ENCODE results near the gene RNF207. TPM values are rescaled to one million over a fixed set of nuclear protein-coding genes. Genes with fewer than 3 reads are reported as not detected.

The RNF207 gene
- total and polyA plus RNA-seq, 2 of the 4 experiments (the other 2 are of a cell fraction), result 2.7 to 17.2 TPM

DNA sequence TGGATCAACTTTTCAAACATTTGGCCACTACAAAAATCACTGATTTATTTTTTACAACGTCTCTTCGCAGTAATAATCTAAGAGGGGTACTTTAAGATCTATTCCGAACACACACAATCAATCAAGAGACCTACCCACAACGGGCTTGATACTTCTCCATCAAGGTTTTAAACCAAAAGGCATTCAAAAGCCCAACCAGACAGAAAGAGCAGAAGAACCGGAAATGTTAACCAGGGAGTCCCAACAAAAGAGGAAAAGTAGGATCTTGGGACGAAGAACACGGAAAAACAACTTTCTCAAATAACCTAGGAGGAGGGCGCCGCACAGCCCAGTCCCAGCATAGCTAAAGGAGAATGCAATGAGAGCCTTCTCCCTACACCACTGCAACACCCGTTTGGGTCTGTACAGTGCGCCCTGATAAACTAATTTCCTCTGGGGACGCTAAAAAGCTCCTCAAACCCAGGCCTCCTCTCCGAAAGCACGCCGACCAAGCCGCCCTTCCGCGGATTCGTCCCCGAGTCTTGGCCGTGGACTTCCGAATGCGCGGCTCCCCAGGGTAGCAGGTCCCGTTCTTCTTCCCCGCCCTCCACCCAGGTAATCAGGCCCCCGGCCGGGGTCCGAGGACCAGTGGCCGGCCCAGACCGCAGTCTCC, 7.1 kb upstream of the RNF207 start:
- H3K18ac ChIP-seq (ENCODE audit: low read depth, low read length), result no peak overlapping the region
- no peaks in the 10 kb centered on the region for H3K9me3 ChIP-seq (ENCODE audit: control insufficient read depth, insufficient read depth, low read length)
- peak overlapping the region; percentile 46 for H4K5ac ChIP-seq (ENCODE audit: low read depth, low read length)
- peak overlapping the region; percentile 70 for H3K4me3 ChIP-seq (ENCODE audit: insufficient read depth, low read depth, low read length)
- TF ChIP-seq MXI1 (IDR thresholded peaks at IDR 0.05; ENCODE audit: borderline replicate concordance, low read depth, low read length) (no peak), MAFK (IDR thresholded peaks at IDR 0.05; ENCODE audit: low read depth, low read length) (no peak), FOS (IDR thresholded peaks at IDR 0.05; ENCODE audit: low read depth, low read length) (no peak), SMC3 (IDR thresholded peaks at IDR 0.05; ENCODE audit: low read depth, low read length) (no peak), MAZ (IDR thresholded peaks at IDR 0.05; ENCODE audit: borderline replicate concordance, low read depth, low read length) (no peak), BHLHE40 (IDR thresholded peaks at IDR 0.05; ENCODE audit: low read depth, low read length) (no peak), RAD21 (IDR thresholded peaks at IDR 0.05; ENCODE audit: low read length) (no peak), CEBPB (IDR thresholded peaks at IDR 0.05; ENCODE audit: low read depth, low read length) (no peak), POLR2A (IDR thresholded peaks at IDR 0.05; ENCODE audit: low read depth, low read length) (no peak), RCOR1 (IDR thresholded peaks at IDR 0.05; ENCODE audit: insufficient replicate concordance, low read length) (no peak), RFX5 (IDR thresholded peaks at IDR 0.05; ENCODE audit: low read depth, low read length) (no peak), CHD1 (IDR thresholded peaks at IDR 0.05; ENCODE audit: low read depth, low read length) (no peak)
- TF ChIP-seq, protein P1, sequence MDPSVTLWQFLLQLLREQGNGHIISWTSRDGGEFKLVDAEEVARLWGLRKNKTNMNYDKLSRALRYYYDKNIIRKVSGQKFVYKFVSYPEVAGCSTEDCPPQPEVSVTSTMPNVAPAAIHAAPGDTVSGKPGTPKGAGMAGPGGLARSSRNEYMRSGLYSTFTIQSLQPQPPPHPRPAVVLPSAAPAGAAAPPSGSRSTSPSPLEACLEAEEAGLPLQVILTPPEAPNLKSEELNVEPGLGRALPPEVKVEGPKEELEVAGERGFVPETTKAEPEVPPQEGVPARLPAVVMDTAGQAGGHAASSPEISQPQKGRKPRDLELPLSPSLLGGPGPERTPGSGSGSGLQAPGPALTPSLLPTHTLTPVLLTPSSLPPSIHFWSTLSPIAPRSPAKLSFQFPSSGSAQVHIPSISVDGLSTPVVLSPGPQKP (IDR thresholded peaks at IDR 0.05; ENCODE audit: borderline replicate concordance, low read depth, low read length), result no peak
- TF ChIP-seq, protein P2, sequence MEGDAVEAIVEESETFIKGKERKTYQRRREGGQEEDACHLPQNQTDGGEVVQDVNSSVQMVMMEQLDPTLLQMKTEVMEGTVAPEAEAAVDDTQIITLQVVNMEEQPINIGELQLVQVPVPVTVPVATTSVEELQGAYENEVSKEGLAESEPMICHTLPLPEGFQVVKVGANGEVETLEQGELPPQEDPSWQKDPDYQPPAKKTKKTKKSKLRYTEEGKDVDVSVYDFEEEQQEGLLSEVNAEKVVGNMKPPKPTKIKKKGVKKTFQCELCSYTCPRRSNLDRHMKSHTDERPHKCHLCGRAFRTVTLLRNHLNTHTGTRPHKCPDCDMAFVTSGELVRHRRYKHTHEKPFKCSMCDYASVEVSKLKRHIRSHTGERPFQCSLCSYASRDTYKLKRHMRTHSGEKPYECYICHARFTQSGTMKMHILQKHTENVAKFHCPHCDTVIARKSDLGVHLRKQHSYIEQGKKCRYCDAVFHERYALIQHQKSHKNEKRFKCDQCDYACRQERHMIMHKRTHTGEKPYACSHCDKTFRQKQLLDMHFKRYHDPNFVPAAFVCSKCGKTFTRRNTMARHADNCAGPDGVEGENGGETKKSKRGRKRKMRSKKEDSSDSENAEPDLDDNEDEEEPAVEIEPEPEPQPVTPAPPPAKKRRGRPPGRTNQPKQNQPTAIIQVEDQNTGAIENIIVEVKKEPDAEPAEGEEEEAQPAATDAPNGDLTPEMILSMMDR (conservative IDR thresholded peaks at IDR 0.05; ENCODE audit: low read depth, low read length), result no peak
- TF ChIP-seq, protein P3, sequence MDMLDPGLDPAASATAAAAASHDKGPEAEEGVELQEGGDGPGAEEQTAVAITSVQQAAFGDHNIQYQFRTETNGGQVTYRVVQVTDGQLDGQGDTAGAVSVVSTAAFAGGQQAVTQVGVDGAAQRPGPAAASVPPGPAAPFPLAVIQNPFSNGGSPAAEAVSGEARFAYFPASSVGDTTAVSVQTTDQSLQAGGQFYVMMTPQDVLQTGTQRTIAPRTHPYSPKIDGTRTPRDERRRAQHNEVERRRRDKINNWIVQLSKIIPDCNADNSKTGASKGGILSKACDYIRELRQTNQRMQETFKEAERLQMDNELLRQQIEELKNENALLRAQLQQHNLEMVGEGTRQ (IDR thresholded peaks at IDR 0.05; ENCODE audit: low read depth, low read length), result no peak
- H2BK15ac ChIP-seq (ENCODE audit: low read depth, low read length), result no peak overlapping the region
- no TSS peak for BruUV-seq (replicated peaks)
- H3K27ac ChIP-seq (ENCODE audit: insufficient read depth, low read length), result peak overlapping the region; percentile 75
- peak overlapping the region; percentile 69 for H2AK5ac ChIP-seq (ENCODE audit: low read depth, low read length)
- H3K4me1 ChIP-seq (ENCODE audit: control insufficient read depth, insufficient read depth, low read length), result peaks cover 4% of the 10 kb centered on the region; the same call in 1 of the 2 replicates
- H3K27me3 ChIP-seq (ENCODE audit: control insufficient read depth, insufficient read depth, low read length), result no peaks in the 10 kb centered on the region
- peak overlapping the region; percentile 79 for H3K9ac ChIP-seq (ENCODE audit: low read depth, low read length)
- H4K8ac ChIP-seq (ENCODE audit: low read depth in 2 of 2, low read length in 2 of 2), result peak overlapping the region; percentile 1 to 67; a peak in 3 of 4 replicates
- peak overlapping the region; percentile 99 for H2AK9ac ChIP-seq (replicated peaks; ENCODE audit: low read depth, low read length, poor library complexity)
- H3K4me2 ChIP-seq (ENCODE audit: low read depth, low read length), result peak overlapping the region; percentile 95
- peak overlapping the region; percentile 76 for H3K4ac ChIP-seq (ENCODE audit: low read depth, low read length)
- peaks cover 11 to 44% of the 10 kb centered on the region in 2 experiments for H3K79me1 ChIP-seq (ENCODE audit: low read depth in 1 of 2, low read length in 2 of 2)
- H3K56ac ChIP-seq (ENCODE audit: extremely low read depth, insufficient read depth, low read length), result peak overlapping the region; percentile 66
- in situ Hi-C loops (cut with MboI; ENCODE audit: low sequenced_read_pairs) (no loop called here), intact Hi-C loops (cut with micrococcal nuclease) (loop anchor here (2.0 to 5.0 kb wide), 2 partner anchors 36 to 81 kb away; partner anchors contain the start of gene ICMT), dilution Hi-C loops (cut with HindIII; ENCODE audit: low sequenced_read_pairs, unreplicated experiment) (no loop called here)
- no peak overlapping the region for H2BK20ac ChIP-seq (ENCODE audit: low read depth, low read length)
- H4K91ac ChIP-seq (ENCODE audit: insufficient read depth, low read depth, low read length), result peak overlapping the region; percentile 20; the same call in 1 of the 2 replicates
- H3K23ac ChIP-seq (ENCODE audit: low read depth, low read length), result peak overlapping the region; percentile 62
- peaks cover 13% of the 10 kb centered on the region for H3K36me3 ChIP-seq (ENCODE audit: control insufficient read depth, insufficient read depth, low read length)
- peak overlapping the region; percentile 95 for H2AFZ ChIP-seq (replicated peaks; ENCODE audit: low read length, poor library complexity)
- ChIA-PET POLR2A (ENCODE audit: unreplicated experiment) (no interaction called here), CTCF (interaction anchor here (1.3 kb wide), 1 partner anchor 13 kb away, joined by 5 read pairs; no protein-coding TSS in a partner anchor)
- H2BK120ac ChIP-seq (ENCODE audit: low read depth, low read length), result no peak overlapping the region
- 0% methylated on average over 8 of the region's 31 CpGs; no CpG with 5 or more reads in 1 of the 2 experiments for WGBS, 2 experiments (ENCODE audit: extremely low coverage in 2 of 2, insufficient read length in 1 of 2)
- peaks cover 22% of the 10 kb centered on the region; the same call in 1 of the 2 replicates for H4K20me1 ChIP-seq (ENCODE audit: insufficient read depth, low read length)
- H2BK5ac ChIP-seq (ENCODE audit: low read depth, low read length, poor library complexity, severe bottlenecking), result peak overlapping the region; percentile 73
- H3K9me1 ChIP-seq (ENCODE audit: insufficient read depth, low read length), result peaks cover 11% of the 10 kb centered on the region
- peak overlapping the region; percentile 79 for H3K14ac ChIP-seq (replicated peaks; ENCODE audit: low read depth, low read length)
- ATAC-seq (ENCODE audit: low read depth), result peak; percentile 5
- DNase-seq, result no peak
